H1 (cell line): ENCODE results near the gene CYB561D2. TPM values are rescaled to one million over a fixed set of nuclear protein-coding genes. Genes with fewer than 3 reads are reported as not detected.

Experiments
- BCL11A ChIP-seq, 2 experiments: IDR thresholded peaks; one replicate each; pipeline ENCODE4 v1.6.1; 2011; ENCODE audit warnings: low read depth in 2 of 2, low read length in 2 of 2, mild to moderate bottlenecking in 2 of 2
- GABPA ChIP-seq: IDR thresholded peaks from 2 replicates; pipeline ENCODE4 v1.6.1; 2011; ENCODE audit warnings: mild to moderate bottlenecking, low read length, moderate library complexity, borderline replicate concordance; ENCODE audit not compliant: insufficient read depth
- HDAC6 ChIP-seq: IDR thresholded peaks from one replicate; pipeline ENCODE4 v1.7.1; 2012; ENCODE audit warnings: low read depth, mild to moderate bottlenecking, inconsistent platforms, low read length, moderate library complexity
- JUND ChIP-seq: IDR thresholded peaks from 2 replicates; pipeline ENCODE4 v1.6.1; 2011; ENCODE audit warnings: mild to moderate bottlenecking, improper control_type of control experiment, low read length
- KDM1A ChIP-seq: fragments of 200-600, 300-600 bp; sonication (generic); IDR thresholded peaks from 2 replicates; pipeline ENCODE4 v1.7.1; 2016; ENCODE audit warnings: mild to moderate bottlenecking, low read length, borderline replicate concordance
- POLR2A ChIP-seq, 2 experiments: IDR thresholded peaks; 1 replicate in 1 of 2; 2 replicates in 1 of 2; pipeline ENCODE4 v1.6.1; 2011; ENCODE audit warnings: low read depth in 2 of 2, low read length in 2 of 2, mild to moderate bottlenecking in 2 of 2; ENCODE audit errors: control extremely low read depth in 1 of 2
- SP1 ChIP-seq: IDR thresholded peaks from 2 replicates; pipeline ENCODE4 v1.6.1; 2011; ENCODE audit warnings: low read depth, low read length
- TEAD4 ChIP-seq: IDR thresholded peaks from 2 replicates; pipeline ENCODE4 v1.6.1; 2012; ENCODE audit warnings: low read depth, low read length, inconsistent platforms, mixed read lengths
- polyA plus RNA-seq, 7 experiments: library from polyadenylated mRNA; depleted of rRNA in 3 of 7; stranded (reverse) in 5 of 7; unstranded in 2 of 7; fragments of >200 nt in 5 of 7; fragments of 200-250 nt in 2 of 7; gene quantifications; 1 replicate in 5 of 7; 2 replicates in 1 of 7; 4 replicates in 1 of 7; pipeline versions ENCODE4 v1.2.1 to v1.2.3, GENCODE V29; 2011 to 2013; ENCODE audit warnings: missing spikeins in 2 of 7, mixed read lengths in 2 of 7
- total RNA-seq: library from RNA; stranded (reverse); fragmentation: NEBNext Ultra II Directional; extraction: Animal tissue kit (Norgen Biotek cat#: 25700); gene quantifications from 2 replicates; pipeline ENCODE4 v1.2.1, GENCODE V29; 2021
- TF ChIP-seq, protein P1 (sequence below): fragments of 300-600 bp; sonication (generic); IDR thresholded peaks from 2 replicates; pipeline ENCODE4 v1.7.1; 2012; ENCODE audit warnings: low read length, moderate library complexity, mild to moderate bottlenecking, inconsistent platforms; ENCODE audit not compliant: insufficient replicate concordance

Gene CYB561D2
- total and polyA plus RNA-seq, 2 of the 8 experiments (the other 6 are each of a cell fraction or from before 2014, with no cell fraction given), result 9.8 to 34.0 TPM

DNA sequence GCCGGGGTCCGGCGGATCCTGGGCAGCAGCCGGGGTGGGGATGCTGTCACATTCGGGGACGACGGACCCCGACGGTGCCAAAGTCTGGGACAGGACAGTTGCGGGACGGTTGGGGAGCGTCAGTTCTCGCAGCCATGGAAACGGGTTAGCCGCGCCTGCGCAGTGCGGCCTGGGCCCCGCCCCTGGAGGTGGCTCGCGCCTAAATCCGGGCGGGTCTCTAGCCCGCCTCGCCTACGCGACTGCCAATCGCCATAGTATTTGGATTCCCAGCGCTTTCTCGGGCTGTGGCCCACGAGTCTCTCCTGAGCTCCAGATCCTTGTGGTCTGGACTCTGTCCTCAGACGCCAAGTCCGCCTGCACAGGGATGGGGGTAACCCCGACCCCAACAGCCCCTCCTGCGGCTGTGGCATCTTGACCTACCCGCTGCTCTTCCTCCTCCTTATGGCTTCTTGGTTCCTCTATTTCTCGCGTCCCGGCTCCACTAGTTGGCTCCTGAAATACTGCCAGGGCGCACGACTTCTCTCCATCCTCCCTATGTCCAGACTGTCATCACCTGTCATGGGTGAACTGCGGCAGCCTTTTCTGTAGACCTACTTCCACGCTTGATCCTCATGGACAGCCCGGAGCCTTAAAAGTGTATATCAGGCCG is 5.0 kb upstream of the CYB561D2 start, which contains the start of gene ZMYND10 (continued):
- TF ChIP-seq, protein P1, sequence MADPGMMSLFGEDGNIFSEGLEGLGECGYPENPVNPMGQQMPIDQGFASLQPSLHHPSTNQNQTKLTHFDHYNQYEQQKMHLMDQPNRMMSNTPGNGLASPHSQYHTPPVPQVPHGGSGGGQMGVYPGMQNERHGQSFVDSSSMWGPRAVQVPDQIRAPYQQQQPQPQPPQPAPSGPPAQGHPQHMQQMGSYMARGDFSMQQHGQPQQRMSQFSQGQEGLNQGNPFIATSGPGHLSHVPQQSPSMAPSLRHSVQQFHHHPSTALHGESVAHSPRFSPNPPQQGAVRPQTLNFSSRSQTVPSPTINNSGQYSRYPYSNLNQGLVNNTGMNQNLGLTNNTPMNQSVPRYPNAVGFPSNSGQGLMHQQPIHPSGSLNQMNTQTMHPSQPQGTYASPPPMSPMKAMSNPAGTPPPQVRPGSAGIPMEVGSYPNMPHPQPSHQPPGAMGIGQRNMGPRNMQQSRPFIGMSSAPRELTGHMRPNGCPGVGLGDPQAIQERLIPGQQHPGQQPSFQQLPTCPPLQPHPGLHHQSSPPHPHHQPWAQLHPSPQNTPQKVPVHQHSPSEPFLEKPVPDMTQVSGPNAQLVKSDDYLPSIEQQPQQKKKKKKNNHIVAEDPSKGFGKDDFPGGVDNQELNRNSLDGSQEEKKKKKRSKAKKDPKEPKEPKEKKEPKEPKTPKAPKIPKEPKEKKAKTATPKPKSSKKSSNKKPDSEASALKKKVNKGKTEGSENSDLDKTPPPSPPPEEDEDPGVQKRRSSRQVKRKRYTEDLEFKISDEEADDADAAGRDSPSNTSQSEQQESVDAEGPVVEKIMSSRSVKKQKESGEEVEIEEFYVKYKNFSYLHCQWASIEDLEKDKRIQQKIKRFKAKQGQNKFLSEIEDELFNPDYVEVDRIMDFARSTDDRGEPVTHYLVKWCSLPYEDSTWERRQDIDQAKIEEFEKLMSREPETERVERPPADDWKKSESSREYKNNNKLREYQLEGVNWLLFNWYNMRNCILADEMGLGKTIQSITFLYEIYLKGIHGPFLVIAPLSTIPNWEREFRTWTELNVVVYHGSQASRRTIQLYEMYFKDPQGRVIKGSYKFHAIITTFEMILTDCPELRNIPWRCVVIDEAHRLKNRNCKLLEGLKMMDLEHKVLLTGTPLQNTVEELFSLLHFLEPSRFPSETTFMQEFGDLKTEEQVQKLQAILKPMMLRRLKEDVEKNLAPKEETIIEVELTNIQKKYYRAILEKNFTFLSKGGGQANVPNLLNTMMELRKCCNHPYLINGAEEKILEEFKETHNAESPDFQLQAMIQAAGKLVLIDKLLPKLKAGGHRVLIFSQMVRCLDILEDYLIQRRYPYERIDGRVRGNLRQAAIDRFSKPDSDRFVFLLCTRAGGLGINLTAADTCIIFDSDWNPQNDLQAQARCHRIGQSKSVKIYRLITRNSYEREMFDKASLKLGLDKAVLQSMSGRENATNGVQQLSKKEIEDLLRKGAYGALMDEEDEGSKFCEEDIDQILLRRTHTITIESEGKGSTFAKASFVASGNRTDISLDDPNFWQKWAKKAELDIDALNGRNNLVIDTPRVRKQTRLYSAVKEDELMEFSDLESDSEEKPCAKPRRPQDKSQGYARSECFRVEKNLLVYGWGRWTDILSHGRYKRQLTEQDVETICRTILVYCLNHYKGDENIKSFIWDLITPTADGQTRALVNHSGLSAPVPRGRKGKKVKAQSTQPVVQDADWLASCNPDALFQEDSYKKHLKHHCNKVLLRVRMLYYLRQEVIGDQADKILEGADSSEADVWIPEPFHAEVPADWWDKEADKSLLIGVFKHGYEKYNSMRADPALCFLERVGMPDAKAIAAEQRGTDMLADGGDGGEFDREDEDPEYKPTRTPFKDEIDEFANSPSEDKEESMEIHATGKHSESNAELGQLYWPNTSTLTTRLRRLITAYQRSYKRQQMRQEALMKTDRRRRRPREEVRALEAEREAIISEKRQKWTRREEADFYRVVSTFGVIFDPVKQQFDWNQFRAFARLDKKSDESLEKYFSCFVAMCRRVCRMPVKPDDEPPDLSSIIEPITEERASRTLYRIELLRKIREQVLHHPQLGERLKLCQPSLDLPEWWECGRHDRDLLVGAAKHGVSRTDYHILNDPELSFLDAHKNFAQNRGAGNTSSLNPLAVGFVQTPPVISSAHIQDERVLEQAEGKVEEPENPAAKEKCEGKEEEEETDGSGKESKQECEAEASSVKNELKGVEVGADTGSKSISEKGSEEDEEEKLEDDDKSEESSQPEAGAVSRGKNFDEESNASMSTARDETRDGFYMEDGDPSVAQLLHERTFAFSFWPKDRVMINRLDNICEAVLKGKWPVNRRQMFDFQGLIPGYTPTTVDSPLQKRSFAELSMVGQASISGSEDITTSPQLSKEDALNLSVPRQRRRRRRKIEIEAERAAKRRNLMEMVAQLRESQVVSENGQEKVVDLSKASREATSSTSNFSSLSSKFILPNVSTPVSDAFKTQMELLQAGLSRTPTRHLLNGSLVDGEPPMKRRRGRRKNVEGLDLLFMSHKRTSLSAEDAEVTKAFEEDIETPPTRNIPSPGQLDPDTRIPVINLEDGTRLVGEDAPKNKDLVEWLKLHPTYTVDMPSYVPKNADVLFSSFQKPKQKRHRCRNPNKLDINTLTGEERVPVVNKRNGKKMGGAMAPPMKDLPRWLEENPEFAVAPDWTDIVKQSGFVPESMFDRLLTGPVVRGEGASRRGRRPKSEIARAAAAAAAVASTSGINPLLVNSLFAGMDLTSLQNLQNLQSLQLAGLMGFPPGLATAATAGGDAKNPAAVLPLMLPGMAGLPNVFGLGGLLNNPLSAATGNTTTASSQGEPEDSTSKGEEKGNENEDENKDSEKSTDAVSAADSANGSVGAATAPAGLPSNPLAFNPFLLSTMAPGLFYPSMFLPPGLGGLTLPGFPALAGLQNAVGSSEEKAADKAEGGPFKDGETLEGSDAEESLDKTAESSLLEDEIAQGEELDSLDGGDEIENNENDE, result no peak
- TF ChIP-seq JUND (no peak), HDAC6 (no peak), TEAD4 (no peak), KDM1A (no peak), POLR2A (IDR thresholded peaks at IDR 0.05; ENCODE audit: control extremely low read depth in 1 of 2, low read depth in 2 of 2, low read length in 2 of 2) (no peak), SP1 (no peak), BCL11A (IDR thresholded peaks at IDR 0.05; ENCODE audit: low read depth in 2 of 2, low read length in 2 of 2) (no peak), GABPA (no peak)
